GM12892 (cell line): ENCODE data around the gene P2RY12.

Experiments
- POLR2A ChIP-seq: IDR thresholded peaks from 2 replicates; pipeline ENCODE4 v1.6.1; 2011; ENCODE audit warnings: low read depth, low read length, control low read depth
- TAF1 ChIP-seq: IDR thresholded peaks from 2 replicates; pipeline ENCODE4 v1.6.1; 2011; ENCODE audit warnings: low read depth, mild to moderate bottlenecking, control low read depth, low read length, borderline replicate concordance

- no peak for TF ChIP-seq POLR2A
- TF ChIP-seq TAF1: no peak
These were observed 78.8 kb downstream of the P2RY12 start for GRCh38 chr3:151305775-151306151.
